GM12891 (cell line): ENCODE results near the gene MIER2.

Experiments
- POLR2A ChIP-seq: IDR thresholded peaks from 2 replicates; pipeline ENCODE4 v1.6.1; 2011; ENCODE audit warnings: low read depth, low read length, control low read depth
- TAF1 ChIP-seq: IDR thresholded peaks from 2 replicates; pipeline ENCODE4 v1.6.1; 2011; ENCODE audit warnings: low read depth, low read length, control low read depth

- no peak for TF ChIP-seq TAF1
- TF ChIP-seq POLR2A = no peak
Observed at GRCh38 chr19:273393-273792, 71.2 kb downstream of the MIER2 start.
